G401 (cell line): ENCODE measurements around the gene DMBX1. TPM values are rescaled to one million over a fixed set of nuclear protein-coding genes. Genes with fewer than 3 reads are reported as not detected.

ENCODE experiments used
- DNase-seq: peaks from one replicate; pipeline ENCODE4 v3.0.0-alpha.2; 2015; ENCODE audit warnings: low spot score
- in situ Hi-C: cut with HindIII; loops from 2 replicates; pipeline ENCODE4 v1.10.0; 2016; ENCODE audit warnings: low sequenced_read_pairs, mixed read lengths
- total RNA-seq: library from RNA; depleted of rRNA; stranded (reverse); fragments of >200 nt; shearing (Covaris generic); gene quantifications from 2 replicates; pipeline ENCODE4 v1.2.3, GENCODE V29; 2014

The DMBX1 gene
- total RNA-seq, 1 experiment from 2014 or later, result 0.20 TPM

DNA sequence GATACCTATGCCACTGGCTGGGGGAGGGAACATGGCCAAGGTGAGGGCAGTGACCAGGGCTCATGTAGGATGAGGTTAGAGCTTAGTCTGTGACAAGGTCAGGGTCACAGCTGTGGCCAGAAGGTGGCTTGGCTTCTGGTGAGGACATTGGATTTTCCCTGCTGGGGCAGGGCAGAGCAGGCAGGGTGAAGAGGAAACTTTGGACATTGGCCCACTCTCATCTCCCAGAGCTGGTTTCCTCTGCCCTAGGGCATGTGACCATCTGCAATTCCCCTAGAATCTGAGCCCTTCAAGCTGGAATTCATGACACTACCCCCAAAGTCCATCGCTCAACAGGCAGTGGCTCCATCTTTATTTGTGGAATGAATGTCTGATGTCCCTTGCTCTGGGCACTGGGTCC is 5.3 kb downstream of the DMBX1 start:
- no peak for DNase-seq
- in situ Hi-C loops, result no loop called here

- no peak for DNase-seq
- in situ Hi-C loops, result no loop called here
These were observed 6.1 kb downstream of the DMBX1 start for GRCh38 chr1:46495778-46496177.

DNA sequence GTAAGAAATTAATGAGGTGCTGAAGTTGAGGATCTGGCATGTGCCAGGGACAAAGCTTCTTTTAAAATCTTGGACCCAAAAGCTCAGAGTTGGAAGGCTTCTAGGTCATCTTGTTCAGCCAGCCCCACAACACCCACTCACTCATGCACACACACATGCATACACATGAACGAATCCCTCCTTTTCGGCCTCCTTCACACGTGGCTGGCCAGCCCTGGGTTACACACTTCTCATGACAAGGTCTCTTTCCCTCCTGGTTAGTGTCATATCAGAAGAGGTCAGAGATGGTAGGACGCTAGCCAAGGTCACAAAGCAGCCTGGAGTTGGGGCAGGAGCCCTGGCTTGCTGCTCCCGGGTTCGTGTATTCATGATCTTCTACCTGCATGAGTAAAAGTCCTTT is 6.9 kb downstream of the DMBX1 start:
- in situ Hi-C loops, result no loop called here
- DNase-seq, result no peak

DNA sequence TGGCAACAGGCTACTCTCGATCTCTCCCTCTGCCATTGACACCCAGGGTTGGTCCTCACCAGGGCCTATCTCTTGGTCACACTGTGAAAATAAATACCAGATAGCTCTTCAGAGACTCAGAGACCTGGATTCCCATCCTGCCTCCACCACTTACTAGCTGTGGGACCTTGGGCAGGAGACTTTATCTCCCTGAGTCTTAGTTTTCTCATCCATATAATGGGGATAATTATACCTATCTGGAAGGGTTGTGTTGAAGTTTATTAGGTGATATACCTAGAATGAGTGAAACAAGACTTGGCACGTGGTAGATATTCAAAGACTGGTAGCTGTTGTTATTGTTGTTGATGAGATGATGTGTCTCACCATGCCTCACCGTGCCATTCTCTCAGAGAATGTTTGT is 7.4 kb downstream of the DMBX1 start:
- no peak for DNase-seq
- in situ Hi-C loops, result no loop called here

DNA sequence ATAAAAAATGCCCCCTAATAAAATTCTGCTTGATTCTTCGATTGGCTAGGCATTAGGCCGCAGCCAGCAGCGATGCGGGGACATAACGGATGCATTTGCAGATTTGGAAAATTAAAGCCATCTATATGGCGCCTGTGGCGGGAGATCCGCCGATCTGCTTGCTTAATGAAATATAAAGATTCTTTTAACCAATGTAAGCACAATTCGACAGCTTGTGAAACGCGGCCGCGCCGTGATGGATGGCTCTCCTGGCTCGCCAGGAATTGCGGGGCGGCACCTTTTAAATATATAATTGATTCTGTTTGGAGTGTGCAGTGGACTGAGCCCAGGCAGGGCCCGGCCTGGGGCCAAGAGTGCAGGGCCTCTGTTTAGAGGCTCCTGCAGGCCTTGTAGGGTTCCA is 8.0 kb downstream of the DMBX1 start:
- in situ Hi-C loops, result no loop called here

DNA sequence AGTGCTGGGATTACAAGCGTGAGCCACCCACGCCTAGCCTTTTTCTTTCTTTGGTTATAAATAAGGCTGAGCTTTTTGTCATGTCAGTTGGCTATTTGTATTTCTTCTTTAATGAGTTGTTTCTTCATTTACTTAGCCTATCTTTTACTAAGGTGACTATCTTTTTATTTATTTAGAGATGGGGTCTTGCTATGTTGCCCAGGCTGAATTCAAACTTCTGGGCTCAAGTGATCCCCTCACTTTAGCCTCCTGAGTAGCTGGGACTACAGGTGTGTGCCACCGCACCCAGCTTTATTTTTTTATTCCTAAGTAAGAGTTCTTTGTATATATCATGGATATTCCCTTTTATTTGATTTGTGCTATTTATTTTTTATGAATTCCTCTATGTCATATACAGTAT is 11.9 kb downstream of the DMBX1 start:
- DNase-seq, result no peak
- in situ Hi-C loops, result no loop called here

More for the DNA sequence above, 8.0 kb downstream of the DMBX1 start:
- DNase-seq, result no peak

DNA sequence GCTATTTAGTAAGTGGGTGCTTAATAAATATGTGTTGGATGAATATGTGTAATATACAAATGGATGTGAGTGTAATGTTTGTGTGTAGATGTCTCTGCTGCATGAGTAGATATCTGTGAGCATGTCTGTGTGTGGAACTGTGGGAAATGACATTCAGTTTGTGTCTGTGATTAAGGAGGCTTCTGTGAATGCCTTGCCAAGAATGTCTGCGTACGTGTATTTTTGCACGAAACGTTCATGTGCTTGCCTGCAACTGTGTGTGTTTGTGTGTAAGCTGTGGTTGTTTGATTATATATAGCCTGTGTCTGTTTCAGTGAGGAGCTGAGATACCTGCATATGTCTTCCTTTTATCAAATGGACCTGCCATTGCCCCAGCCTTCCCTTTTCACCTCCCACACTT is 13.8 kb downstream of the DMBX1 start:
- DNase-seq, result no peak
- in situ Hi-C loops, result no loop called here

DNA sequence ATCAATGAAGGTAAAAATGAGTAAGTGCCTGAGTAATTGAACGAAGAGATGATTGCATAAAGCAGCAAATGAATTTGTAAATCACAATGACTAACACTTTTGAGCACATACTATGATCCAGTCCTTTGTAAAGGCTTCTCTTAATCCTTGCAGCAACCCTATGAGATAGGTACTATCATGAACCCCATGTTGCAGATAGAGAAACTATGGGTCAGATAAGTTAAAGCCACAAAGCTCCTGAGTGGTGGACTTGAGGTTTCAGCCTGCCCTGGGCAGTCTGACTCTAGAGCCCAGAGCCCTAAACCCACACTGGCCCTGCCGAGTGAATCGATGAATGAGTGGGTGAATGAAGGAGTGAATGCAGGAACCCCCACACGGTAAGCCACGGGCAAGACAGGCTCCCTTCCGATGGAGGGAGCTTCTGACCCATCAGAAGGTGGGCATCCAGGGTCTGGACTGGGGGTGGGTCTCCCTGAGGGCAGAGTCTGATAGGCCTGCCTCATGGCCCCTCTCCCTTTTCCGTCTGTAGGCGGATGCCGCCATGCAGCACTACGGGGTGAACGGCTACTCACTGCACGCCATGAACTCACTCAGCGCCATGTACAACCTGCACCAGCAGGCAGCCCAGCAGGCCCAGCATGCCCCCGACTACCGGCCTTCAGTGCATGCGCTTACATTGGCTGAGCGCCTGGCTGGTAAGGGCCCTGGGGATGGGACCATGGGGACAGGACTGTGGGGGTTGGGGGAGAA is 17.0 kb downstream of the DMBX1 start:
- in situ Hi-C loops, result no loop called here
- no peak for DNase-seq

GRCh38 chr1:46508757-46509156 is 19.1 kb downstream of the DMBX1 start:
- no peak for DNase-seq
- in situ Hi-C loops, result no loop called here

DNA sequence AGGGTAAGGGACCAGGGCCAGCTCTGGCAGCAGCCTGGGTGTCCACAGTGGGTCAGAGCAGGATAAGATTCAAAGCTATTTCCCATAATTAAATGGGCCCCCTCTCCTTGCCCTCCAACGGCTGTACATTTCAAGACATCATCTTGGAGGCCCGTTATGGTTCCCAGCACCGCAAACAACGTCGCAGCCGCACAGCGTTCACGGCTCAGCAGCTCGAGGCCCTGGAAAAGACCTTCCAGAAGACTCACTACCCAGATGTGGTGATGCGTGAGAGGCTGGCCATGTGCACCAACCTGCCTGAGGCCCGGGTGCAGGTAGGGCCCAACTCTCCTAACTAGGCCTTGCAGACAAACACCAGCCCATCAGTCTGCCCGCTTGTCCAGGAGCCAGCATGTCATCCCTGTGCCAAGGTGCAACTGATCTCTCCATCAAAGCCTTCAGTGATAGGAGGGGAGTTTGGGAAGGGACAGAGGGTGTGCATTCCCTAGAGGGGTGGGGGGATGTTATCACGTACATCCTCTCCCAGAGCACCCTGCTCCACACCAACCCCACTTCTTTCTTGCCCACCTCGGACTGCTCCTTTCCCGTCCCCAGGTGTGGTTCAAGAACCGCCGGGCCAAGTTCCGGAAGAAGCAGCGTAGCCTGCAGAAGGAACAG is 20.8 kb downstream of the DMBX1 start:
- in situ Hi-C loops, result no loop called here
- no peak for DNase-seq

- in situ Hi-C loops, result no loop called here
- DNase-seq, result no peak
These were observed 21.3 kb downstream of the DMBX1 start for GRCh38 chr1:46510998-46511365.

- DNase-seq, result no peak
- in situ Hi-C loops, result no loop called here
These were observed 22.6 kb downstream of the DMBX1 start for GRCh38 chr1:46512135-46512791.

- no peak for DNase-seq
- in situ Hi-C loops, result no loop called here
These were observed 23.2 kb downstream of the DMBX1 start for GRCh38 chr1:46512792-46513190.

DNA sequence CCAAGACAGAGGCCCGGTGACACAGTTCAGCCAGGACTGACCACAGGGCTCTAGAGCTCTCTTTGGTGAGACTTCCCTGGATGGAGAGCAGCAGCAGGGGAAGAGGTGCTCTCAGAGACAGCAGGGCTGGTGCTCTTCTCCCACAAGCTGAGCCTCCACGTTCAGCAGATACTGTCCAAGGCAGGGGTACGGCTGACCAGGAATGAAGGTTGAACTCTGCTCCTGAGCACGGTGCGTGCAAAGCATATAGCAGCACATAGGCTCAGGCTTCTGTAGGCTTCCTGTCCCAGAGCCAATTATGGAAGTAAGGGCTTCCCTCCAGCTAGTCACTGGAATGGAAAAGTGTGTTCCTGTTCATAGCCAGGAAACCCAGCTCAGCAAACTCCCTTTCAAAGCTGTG is 23.9 kb downstream of the DMBX1 start:
- DNase-seq, result no peak
- in situ Hi-C loops, result no loop called here

- in situ Hi-C loops, result no loop called here
- no peak for DNase-seq
These were observed 25.9 kb downstream of the DMBX1 start for GRCh38 chr1:46515576-46515975.

DNA sequence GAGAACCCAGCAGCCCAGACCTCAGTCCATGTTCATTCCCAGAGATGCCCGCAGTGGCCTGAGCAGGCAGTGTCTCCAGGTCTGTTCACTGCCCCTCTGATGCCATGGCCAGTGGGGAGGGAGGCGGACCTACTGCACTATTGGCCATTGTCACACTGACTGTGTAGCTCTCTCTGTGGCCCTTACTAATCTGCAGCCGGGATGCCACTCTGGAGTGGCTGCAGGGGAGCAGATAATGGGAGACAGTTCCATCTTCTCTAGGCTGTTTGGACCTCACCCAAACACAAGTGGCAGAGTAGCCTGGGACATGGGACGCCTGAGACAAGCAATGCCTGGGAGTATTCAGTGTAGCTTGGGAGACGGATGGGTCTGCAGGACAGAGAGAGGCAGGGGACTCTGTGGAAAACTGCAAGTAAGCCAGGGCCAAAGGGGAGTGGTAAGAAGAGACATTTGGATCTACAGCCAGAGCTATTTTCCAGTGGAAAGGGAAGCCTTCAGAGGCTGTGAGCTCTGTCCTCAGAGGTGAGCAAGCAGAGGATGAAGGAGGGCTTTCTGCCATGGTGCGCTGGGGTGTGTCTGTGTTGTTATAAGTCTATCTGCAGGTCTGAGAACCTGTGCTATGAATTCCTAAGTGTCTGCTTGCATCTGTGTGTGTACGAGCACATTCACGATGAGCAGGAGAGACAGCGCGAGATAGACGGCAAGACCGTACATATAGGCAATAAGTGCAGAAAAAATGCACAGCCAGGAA is 26.7 kb downstream of the DMBX1 start:
- DNase-seq, result no peak
- in situ Hi-C loops, result no loop called here

DNA sequence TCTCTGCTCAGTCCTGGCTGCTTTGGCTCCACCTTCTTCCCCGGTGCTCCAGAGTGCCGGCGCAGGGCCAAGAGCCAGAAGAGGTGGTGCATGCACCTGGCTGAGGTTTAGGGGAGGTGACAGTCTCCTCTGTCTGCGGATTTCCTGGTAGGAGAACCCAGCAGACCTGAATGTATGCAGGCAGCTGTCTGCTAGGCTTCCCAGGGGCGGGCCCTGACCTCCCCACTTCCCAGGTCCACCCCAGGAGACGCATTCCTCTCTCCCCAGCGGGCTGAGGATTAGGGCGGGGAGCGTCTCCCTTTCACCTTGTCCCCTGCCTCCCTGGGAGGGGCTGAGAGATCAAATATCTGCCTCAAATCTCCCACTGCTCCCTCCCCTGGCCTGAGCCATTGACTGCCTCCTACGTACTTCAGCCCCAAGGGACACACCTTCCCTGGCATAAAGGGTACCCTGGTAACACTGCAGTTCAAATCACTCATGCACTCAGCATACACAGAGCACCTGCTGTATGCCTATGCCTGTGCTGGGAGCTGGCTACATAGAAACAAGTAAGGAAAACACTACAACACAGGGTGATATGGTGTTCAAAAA is 27.5 kb downstream of the DMBX1 start:
- no peak for DNase-seq
- in situ Hi-C loops, result no loop called here

DNA sequence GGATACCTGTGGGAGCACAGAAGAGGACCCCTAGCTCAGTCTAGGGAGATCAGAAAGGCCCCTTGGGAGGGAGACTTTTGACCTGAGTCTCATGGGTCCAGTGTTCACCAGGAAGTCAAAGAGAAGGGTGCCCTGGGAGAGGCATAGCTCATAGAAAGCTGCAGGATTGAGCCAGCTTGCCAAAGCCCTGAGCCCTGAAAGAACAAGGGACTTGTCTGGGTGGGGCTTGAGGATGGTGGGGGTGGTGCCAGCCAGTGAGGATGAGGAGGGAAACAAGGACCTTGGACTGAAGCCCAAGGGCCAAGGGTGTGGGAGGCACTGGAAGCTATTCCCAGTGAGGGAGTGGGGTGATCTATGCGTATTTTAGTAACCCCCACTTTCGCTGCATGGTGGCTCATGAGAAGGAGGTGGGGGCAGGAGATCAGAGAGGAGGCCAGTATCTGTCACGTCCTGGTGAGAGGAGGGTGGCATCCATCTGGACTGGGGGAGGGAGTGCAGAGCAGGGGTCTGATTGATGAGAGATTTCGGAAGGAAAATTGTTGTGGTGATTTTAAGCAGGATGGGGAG is 28.4 kb downstream of the DMBX1 start:
- no peak for DNase-seq
- in situ Hi-C loops, result no loop called here

DNA sequence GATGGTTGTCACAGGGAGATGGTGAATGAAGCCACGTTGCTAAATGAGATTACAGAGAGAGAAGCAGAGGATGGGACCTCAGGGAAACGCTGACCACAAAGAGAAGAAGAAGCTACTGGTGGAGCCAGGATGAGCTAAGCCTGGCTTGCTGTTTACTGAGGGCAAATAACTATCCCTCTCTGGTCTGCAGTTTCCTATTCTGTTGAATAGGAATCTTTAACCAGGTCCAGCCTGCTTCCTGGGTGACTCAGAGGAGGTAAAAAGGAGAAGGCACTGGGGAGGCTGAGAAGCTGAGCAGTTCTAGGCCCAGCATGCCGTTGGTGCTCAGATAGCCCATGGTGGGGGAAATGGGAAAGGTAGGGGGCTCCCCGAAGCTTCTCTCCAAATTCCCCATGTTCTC is 29.6 kb downstream of the DMBX1 start:
- no peak for DNase-seq
- in situ Hi-C loops, result no loop called here
